ENCODE results near the gene SLC29A2. TPM values are rescaled to one million over a fixed set of nuclear protein-coding genes. Genes with fewer than 3 reads are reported as not detected.
A peak's percentile ranks its signal among the peaks of the same experiment; 100 is the strongest.

Gene SLC29A2
- total RNA-seq, 4 donors from 2014 or later = 1.5 to 5.4 (median 2.4) TPM

DNA sequence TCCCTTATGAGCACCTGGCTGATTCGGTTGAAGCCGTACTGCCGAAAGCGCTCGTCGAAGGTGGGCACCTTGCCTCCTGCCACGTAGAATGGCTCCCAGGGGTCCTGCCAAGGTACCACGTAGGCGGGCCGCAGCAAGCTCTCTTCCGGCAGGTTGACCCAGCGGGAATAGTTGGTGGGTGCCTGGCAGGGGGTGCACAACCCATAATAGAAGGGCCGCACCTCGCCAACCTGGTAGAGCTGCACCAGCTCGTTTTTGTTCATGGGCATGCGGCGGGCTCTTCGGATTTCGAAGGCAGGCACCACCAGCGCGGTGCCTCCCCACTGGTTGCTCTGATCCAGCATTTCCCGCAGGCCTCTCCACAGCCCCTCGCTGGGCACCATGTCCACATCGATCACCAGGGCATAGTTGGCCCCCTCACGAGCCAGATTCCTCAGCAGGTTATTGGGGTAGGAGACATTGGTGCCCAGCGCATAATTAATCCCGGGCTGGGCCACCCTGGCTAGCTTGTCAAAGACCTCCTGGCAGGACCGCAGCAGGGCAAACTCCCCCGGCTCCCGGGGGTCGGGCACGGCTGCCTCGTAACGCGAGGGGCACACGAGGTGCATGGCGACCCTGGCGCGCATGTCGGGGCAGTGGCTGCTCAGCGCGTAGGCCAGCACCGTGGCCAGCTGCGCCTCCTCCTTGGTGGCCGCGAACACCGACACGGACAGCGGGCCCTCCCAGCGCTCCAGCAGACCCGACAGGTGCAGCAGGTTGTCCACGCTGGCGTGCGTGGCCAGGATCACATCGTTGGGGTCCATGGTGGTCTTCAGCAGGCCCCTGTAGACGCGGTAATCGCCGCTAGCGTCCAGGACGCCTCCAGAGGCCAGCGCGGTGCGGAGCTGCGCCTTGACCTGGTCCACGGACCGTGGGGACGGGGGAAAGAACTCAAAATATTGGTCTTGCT is 24.8 kb downstream of the SLC29A2 start:
- peaks cover 0 to 17% (median 6%) of the 10 kb centered on the region in 3 donors for H3K36me3 ChIP-seq
- no peak for TF ChIP-seq EP300 (IDR thresholded peaks at IDR 0.05)
- TF ChIP-seq CTCF (IDR thresholded peaks at IDR 0.05) = no peak
- TF ChIP-seq POLR2A (IDR thresholded peaks at IDR 0.05) = no peak
- peak overlapping the region; percentile 72 to 97 (median 81) for H3K4me3 ChIP-seq
- 33 to 37% methylated on average over 33 to 46 of the region's 68 CpGs for WGBS, 2 donors
- H3K4me1 ChIP-seq = peaks cover 3 to 51% (median 27%) of the 10 kb centered on the region in 4 donors
- H3K27ac ChIP-seq = peak overlapping the region; percentile 76 to 95 (median 86)
- DNase-seq (ENCODE audit: low spot score in 2 of 2) = no peak
- no peaks in the 10 kb centered on the region for H3K9me3 ChIP-seq
- no peaks in the 10 kb centered on the region for H3K27me3 ChIP-seq

DNA sequence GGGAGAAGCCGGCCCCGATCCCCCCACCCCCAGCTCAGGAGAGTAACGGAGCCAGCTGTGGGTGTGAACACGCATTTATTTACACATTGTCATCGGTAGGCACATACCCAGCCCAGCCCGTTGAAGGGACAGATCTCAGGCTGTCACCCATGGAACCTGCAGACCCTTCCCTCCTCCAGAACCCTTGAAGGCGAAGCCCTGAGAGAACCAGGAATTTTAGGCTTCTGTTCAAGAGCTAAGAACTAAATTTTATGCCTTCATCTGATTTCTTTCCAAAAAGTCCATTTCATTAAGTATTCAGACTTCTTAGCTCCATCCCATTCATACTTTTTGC is 26.3 kb downstream of the SLC29A2 start:
- TF ChIP-seq EP300 (IDR thresholded peaks at IDR 0.05) (no peak), CTCF (IDR thresholded peaks at IDR 0.05) (no peak), POLR2A (IDR thresholded peaks at IDR 0.05) (no peak)
- peak overlapping the region; percentile 72 to 97 (median 86) for H3K4me3 ChIP-seq
- 5 to 6% methylated on average over 4 to 7 of the region's 7 CpGs for WGBS, 2 donors

DNA sequence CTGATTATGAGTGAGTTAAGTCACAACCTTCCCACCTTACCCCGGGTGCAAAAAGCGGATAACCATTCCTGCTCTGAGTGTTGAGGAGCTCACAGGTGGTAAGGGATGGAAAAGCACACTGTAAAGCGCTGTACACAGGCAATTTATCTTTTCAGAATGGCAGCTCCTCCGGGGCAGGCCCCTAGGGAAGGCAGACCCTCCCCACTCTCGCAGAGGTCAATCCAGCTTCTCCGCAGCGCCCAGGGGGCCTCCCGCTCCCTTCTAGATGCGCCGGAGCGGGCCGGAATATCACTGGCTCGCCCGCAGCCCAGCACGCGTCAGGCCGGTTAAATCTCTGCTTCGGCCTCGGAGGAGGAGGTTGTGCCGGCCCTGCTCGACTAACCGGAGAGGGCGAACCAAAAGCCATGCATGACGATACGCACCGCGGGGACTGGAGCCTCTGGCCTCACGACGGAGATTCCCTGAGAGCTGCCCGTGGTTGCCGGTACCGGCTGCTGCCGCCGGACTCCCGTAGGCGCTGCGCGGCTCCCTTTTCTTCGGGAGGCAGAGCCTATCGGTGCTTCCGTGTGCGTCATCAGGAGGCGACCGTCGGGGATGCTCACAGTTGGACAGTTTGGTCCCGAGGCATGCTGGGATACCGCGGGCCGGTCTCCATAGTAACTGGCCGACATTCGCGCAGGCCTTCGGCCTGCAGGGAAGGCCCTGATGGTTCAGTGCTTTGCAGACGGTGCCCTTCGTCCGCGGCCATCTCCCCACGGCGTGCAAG is 26.8 kb downstream of the SLC29A2 start, which contains the start of gene BRMS1:
Gene BRMS1, minus strand, starts transcription at position 555 of the 766 bp plus-strand sequence. CDS start 2,870 bp downstream, outside the sequence.
- peaks cover 0 to 37% (median 24%) of the 10 kb centered on the region in 3 donors for H3K36me3 ChIP-seq
- TF ChIP-seq POLR2A (IDR thresholded peaks at IDR 0.05) (peak in 1 of 2 donors; percentile 61), EP300 (IDR thresholded peaks at IDR 0.05) (peak; percentile 95 to 96), CTCF (IDR thresholded peaks at IDR 0.05) (peak in 4 of 5 experiments; percentile 10 to 62 (median 28))
- peaks cover 3 to 51% (median 27%) of the 10 kb centered on the region in 4 donors for H3K4me1 ChIP-seq
- WGBS, 2 donors = 1% methylated on average over 31 to 43 of the region's 59 CpGs
- no peaks in the 10 kb centered on the region for H3K9me3 ChIP-seq
- peak within 1 kb of the TSS; percentile 46 to 95 (median 82) for H3K27ac ChIP-seq
- H3K27me3 ChIP-seq = no peaks in the 10 kb centered on the region
- H3K4me3 ChIP-seq = peak within 1 kb of the TSS; percentile 72 to 97 (median 86)
- peak; percentile 97 to 98 for DNase-seq (ENCODE audit: low spot score in 2 of 2)

More for the DNA sequence above, 26.3 kb downstream of the SLC29A2 start:
- H3K36me3 ChIP-seq = peaks cover 0 to 32% (median 18%) of the 10 kb centered on the region in 3 donors
- H3K4me1 ChIP-seq = peaks cover 3 to 51% (median 27%) of the 10 kb centered on the region in 4 donors
- no peaks in the 10 kb centered on the region for H3K27me3 ChIP-seq
- DNase-seq (ENCODE audit: low spot score in 2 of 2) = no peak
- H3K27ac ChIP-seq = peak overlapping the region; percentile 46 to 95 (median 82)
- no peaks in the 10 kb centered on the region for H3K9me3 ChIP-seq

GRCh38 chr11:66343176-66343575 is 28.4 kb downstream of the SLC29A2 start:
- WGBS, 2 donors = 89 to 90% methylated on average over 8 of the region's 8 CpGs
- no peak for DNase-seq (ENCODE audit: low spot score in 2 of 2)
- H3K27me3 ChIP-seq = no peaks in the 10 kb centered on the region
- no peaks in the 10 kb centered on the region for H3K9me3 ChIP-seq
- H3K36me3 ChIP-seq = peaks cover 0 to 53% (median 25%) of the 10 kb centered on the region in 3 donors
- TF ChIP-seq EP300 (IDR thresholded peaks at IDR 0.05) (no peak), POLR2A (IDR thresholded peaks at IDR 0.05) (no peak), CTCF (IDR thresholded peaks at IDR 0.05) (no peak)
- no peak overlapping the region for H3K27ac ChIP-seq
- H3K4me3 ChIP-seq = no peak overlapping the region
- H3K4me1 ChIP-seq = peaks cover 3 to 41% (median 27%) of the 10 kb centered on the region in 4 donors

All from tibial nerve (tissue), 4 donors.